Left lung (tissue), 10 donors: ENCODE results near the gene LAMTOR3. TPM values are rescaled to one million over a fixed set of nuclear protein-coding genes. Genes with fewer than 3 reads are reported as not detected.

Source experiments
- ATAC-seq: fragments of 200-7000 bp; cut with Tn5 transposase; one replicate; pipeline ENCODE4 v1.9.1; 2020; ENCODE audit warnings: moderate library complexity
- DNase-seq, 4 donors: peaks; one replicate each; pipeline ENCODE4 v3.0.0-alpha.2; 2013 to 2020
- H3K27ac ChIP-seq, 2 donors: fragments of 200-600 bp; sonication (generic) in 1 of 2; one replicate each; pipeline versions ENCODE4 v1.5.0 to v1.8.0; 2020 to 2021
- H3K27me3 ChIP-seq, 2 donors: fragments of 200-600 bp; sonication (generic) in 1 of 2; one replicate each; pipeline versions ENCODE4 v1.5.0 to v1.8.0; 2020 to 2021
- H3K36me3 ChIP-seq, 2 donors: fragments of 200-600 bp; sonication (generic) in 1 of 2; one replicate each; pipeline versions ENCODE4 v1.5.0 to v1.8.0; 2020 to 2021
- H3K4me1 ChIP-seq, 2 donors: fragments of 200-600 bp; one replicate each; pipeline ENCODE4 v1.8.0; 2021
- H3K4me3 ChIP-seq, 2 donors: fragments of 200-600 bp; sonication (generic) in 1 of 2; one replicate each; pipeline versions ENCODE4 v1.5.0 to v1.8.0; 2020 to 2021; ENCODE audit warnings: mild to moderate bottlenecking in 1 of 2
- H3K9me3 ChIP-seq, 2 donors: fragments of 200-600 bp; sonication (generic) in 1 of 2; one replicate each; pipeline versions ENCODE4 v1.5.0 to v1.8.0; 2020 to 2021
- CTCF ChIP-seq, 2 donors: fragments of 200-600 bp; sonication (generic) in 1 of 2; IDR thresholded peaks; one replicate each; pipeline versions ENCODE4 v1.5.0 to v1.8.0; 2021; ENCODE audit warnings: antibody characterized with exemption in 2 of 2
- intact Hi-C, 2 donors: fragments of 100-400 bp; cut with DNase I; formaldehyde crosslinking; loops; one replicate each; pipeline versions ENCODE4 v1.11.2 to v1.14.2; 2022
- polyA plus RNA-seq, 6 donors: library from polyadenylated mRNA; unstranded; fragments of 120-200 nt; gene quantifications; one replicate each; pipeline ENCODE4 v1.2.1, GENCODE V29; 2013; ENCODE audit not compliant: insufficient read length in 6 of 6
- total RNA-seq, 2 donors: library from RNA; stranded (reverse); fragmentation: NEBNext Ultra II Directional; extraction: Animal tissue kit (Norgen Biotek cat#: 25700); gene quantifications; one replicate each; pipeline ENCODE4 v1.2.1, GENCODE V29; 2021
- donor health status: DM: no; HTN: yes; CAD: no.
- donor health status: DM: no; HTN: no; CAD: no.

Gene LAMTOR3
- total and polyA plus RNA-seq, 8 donors = 41.9 to 79.6 (median 68.1) TPM

GRCh38 chr4:99921174-99921573, 26.9 kb upstream of the LAMTOR3 start:
- Histone ChIP-seq H3K27ac (no peak overlapping the region), H3K27me3 (no peaks in the 10 kb centered on the region), H3K9me3 (peaks cover 0 to 3% of the 10 kb centered on the region in 2 donors), H3K4me1 (no peaks in the 10 kb centered on the region), H3K4me3 (no peak overlapping the region), H3K36me3 (peaks cover 0 to 60% of the 10 kb centered on the region in 2 donors)
- no peak for TF ChIP-seq CTCF (IDR thresholded peaks at IDR 0.05)
- no peak for DNase-seq
- intact Hi-C loops = no loop called here
- ATAC-seq = no peak

GRCh38 chr4:99918656-99919055, 24.4 kb upstream of the LAMTOR3 start:
- no peak overlapping the region for H3K27ac ChIP-seq
- TF ChIP-seq CTCF (IDR thresholded peaks at IDR 0.05) = no peak
- DNase-seq = no peak
- peaks cover 0 to 3% of the 10 kb centered on the region in 2 donors for H3K9me3 ChIP-seq
- H3K36me3 ChIP-seq = peaks cover 0 to 78% of the 10 kb centered on the region in 2 donors
- H3K4me3 ChIP-seq = no peak overlapping the region
- ATAC-seq = no peak
- no peaks in the 10 kb centered on the region for H3K4me1 ChIP-seq
- intact Hi-C loops = no loop called here
- no peaks in the 10 kb centered on the region for H3K27me3 ChIP-seq

- no peak for TF ChIP-seq CTCF (IDR thresholded peaks at IDR 0.05)
- Histone ChIP-seq H3K9me3 (peaks cover 0 to 3% of the 10 kb centered on the region in 2 donors), H3K36me3 (peaks cover 0 to 68% of the 10 kb centered on the region in 2 donors), H3K4me3 (no peak overlapping the region), H3K4me1 (no peaks in the 10 kb centered on the region), H3K27ac (no peak overlapping the region), H3K27me3 (no peaks in the 10 kb centered on the region)
- DNase-seq (no peak), ATAC-seq (no peak)
- intact Hi-C loops = no loop called here
These were observed 23.3 kb upstream of the LAMTOR3 start for GRCh38 chr4:99917575-99917974.

- Histone ChIP-seq H3K27ac (no peak overlapping the region), H3K27me3 (no peaks in the 10 kb centered on the region), H3K9me3 (peaks cover 0 to 3% of the 10 kb centered on the region in 2 donors), H3K36me3 (peaks cover 0 to 53% of the 10 kb centered on the region in 2 donors), H3K4me1 (no peaks in the 10 kb centered on the region), H3K4me3 (no peak overlapping the region)
- intact Hi-C loops = no loop called here
- no peak for TF ChIP-seq CTCF (IDR thresholded peaks at IDR 0.05)
- no peak for ATAC-seq
- no peak for DNase-seq
These were observed 21.2 kb upstream of the LAMTOR3 start for GRCh38 chr4:99915449-99915848.

- DNase-seq (peak in 2 of 4 donors; percentile 33 to 38), ATAC-seq (no peak)
- peaks cover 0 to 8% of the 10 kb centered on the region in 2 donors for H3K36me3 ChIP-seq
- intact Hi-C loops = loop anchor here in 1 of 2 donors (10.0 kb wide), 1 partner anchor 50 kb away; the partner anchor contains the start of gene DNAJB14
- H3K9me3 ChIP-seq = no peaks in the 10 kb centered on the region
- no peak for TF ChIP-seq CTCF (IDR thresholded peaks at IDR 0.05)
- peak overlapping the region; percentile 78 to 87 for H3K4me3 ChIP-seq
- H3K27ac ChIP-seq = peak overlapping the region; percentile 76 to 86
- no peaks in the 10 kb centered on the region for H3K27me3 ChIP-seq
- peaks cover 0 to 39% of the 10 kb centered on the region in 2 donors for H3K4me1 ChIP-seq
These were observed 771 bp upstream of the LAMTOR3 start for GRCh38 chr4:99894998-99895397.
